Measurements from ENCODE around the gene GPATCH2.

GRCh38 chr1:217554849-217555248, 76.0 kb downstream of the GPATCH2 start:
- no peak for TF ChIP-seq CTCF (IDR thresholded peaks at IDR 0.05; ENCODE audit: low read length)
- no peak for TF ChIP-seq EZH2 (IDR thresholded peaks at IDR 0.05; ENCODE audit: borderline replicate concordance, low read length)
